ENCODE data around the gene TXNRD3.

GRCh38 chr3:126677862-126678503, 23.1 kb upstream of the TXNRD3 start:
- TF ChIP-seq EZH2 (IDR thresholded peaks at IDR 0.05; ENCODE audit: insufficient read depth, poor library complexity, severe bottlenecking) (no peak), EZH2phosphoT487 (IDR thresholded peaks at IDR 0.05; ENCODE audit: insufficient read depth, low read depth) (no peak)
